SU-DHL-6 (cell line): ENCODE data around the gene NOP56.

ENCODE experiments used
- H2AFZ ChIP-seq: fragments of 200-600 bp; sonication (generic); 2 replicates; pipeline ENCODE4 v1.6.1; 2014; ENCODE audit warnings: low read depth, mild to moderate bottlenecking, moderate library complexity, mixed read lengths, antibody characterized with exemption, low read length; ENCODE audit not compliant: severe bottlenecking
- H3F3A ChIP-seq: fragments of 200-600 bp; shearing (Covaris generic); 2 replicates; pipeline ENCODE4 v1.6.0; 2016; ENCODE audit warnings: antibody characterized with exemption, mild to moderate bottlenecking; ENCODE audit not compliant: insufficient read depth
- H3K27ac ChIP-seq: fragments of 200-600 bp; sonication (generic); 2 replicates; pipeline ENCODE4 v1.5.1; 2016; ENCODE audit warnings: low read depth, mild to moderate bottlenecking, low read length, moderate library complexity, mixed read lengths
- H3K27me3 ChIP-seq: fragments of 200-600 bp; sonication (generic), shearing (Covaris generic); 2 replicates; pipeline ENCODE4 v1.6.0; 2014; ENCODE audit warnings: mild to moderate bottlenecking, low read length
- H3K36me3 ChIP-seq: fragments of 200-600 bp; sonication (generic); 2 replicates; pipeline ENCODE4 v1.6.1; 2014; ENCODE audit warnings: mild to moderate bottlenecking, low read length, mixed read lengths
- H3K4me2 ChIP-seq: fragments of 300-600, 200-600 bp; shearing (Covaris generic), sonication (generic); 2 replicates; pipeline ENCODE4 v1.6.0; 2014; ENCODE audit warnings: low read length, low read depth, mild to moderate bottlenecking; ENCODE audit not compliant: poor library complexity, severe bottlenecking
- H3K4me3 ChIP-seq: fragments of 200-600 bp; sonication (generic); 2 replicates; pipeline ENCODE4 v1.5.1; 2014; ENCODE audit warnings: antibody characterized with exemption, low read length, mild to moderate bottlenecking, mixed read lengths; ENCODE audit not compliant: insufficient read depth, poor library complexity, severe bottlenecking
- H3K79me2 ChIP-seq: fragments of 200-600 bp; sonication (generic); 2 replicates; pipeline ENCODE4 v1.6.1; 2014; ENCODE audit warnings: mild to moderate bottlenecking, low read length, moderate library complexity; ENCODE audit not compliant: insufficient read depth
- H3K9ac ChIP-seq: fragments of 200-600 bp; sonication (generic); 2 replicates; pipeline ENCODE4 v1.7.0; 2014; ENCODE audit warnings: mild to moderate bottlenecking, low read length
- H3K9me2 ChIP-seq: fragments of 200-600 bp; sonication (generic); replicated peaks from 2 replicates; pipeline ENCODE4 v1.6.1; 2014; ENCODE audit warnings: low read length; ENCODE audit not compliant: insufficient read depth
- H3K9me3 ChIP-seq: fragments of 200-600 bp; sonication (generic); 2 replicates; pipeline ENCODE4 v1.6.1; 2014; ENCODE audit warnings: low read length, mixed read lengths; ENCODE audit not compliant: insufficient read depth
- H4K20me1 ChIP-seq: fragments of 200-600 bp; sonication (generic); 2 replicates; pipeline ENCODE4 v1.6.1; 2014; ENCODE audit warnings: low read depth, mild to moderate bottlenecking, antibody characterized with exemption, low read length, moderate library complexity, mixed read lengths
- CTCF ChIP-seq: fragments of 200-600 bp; sonication (generic); IDR thresholded peaks from one replicate; pipeline ENCODE4 v1.5.1; 2017; ENCODE audit warnings: antibody characterized with exemption, mild to moderate bottlenecking, low read length, moderate library complexity; ENCODE audit not compliant: insufficient read depth, poor library complexity, severe bottlenecking
- EZH2phosphoT487 ChIP-seq: fragments of 200-600 bp; sonication (generic), shearing (Covaris generic); conservative IDR thresholded peaks from 2 replicates; pipeline ENCODE4 v1.6.1; 2018; ENCODE audit warnings: mild to moderate bottlenecking, antibody characterized with exemption, low read length, moderate library complexity, mixed read lengths

NOP56 gene

GRCh38 chr20:2696646-2697045 lies 44.2 kb downstream of the NOP56 start:
- no peaks in the 10 kb centered on the region for H3K27me3 ChIP-seq
- H3K4me3 ChIP-seq, result no peak overlapping the region
- no peak for TF ChIP-seq CTCF
- TF ChIP-seq EZH2phosphoT487, result no peak
- H3K9ac ChIP-seq, result no peak overlapping the region
- no peaks in the 10 kb centered on the region for H3K36me3 ChIP-seq
- no peaks in the 10 kb centered on the region for H3K79me2 ChIP-seq
- H3K9me2 ChIP-seq, result no peaks in the 10 kb centered on the region
- H3K4me2 ChIP-seq, result no peak overlapping the region
- H3F3A ChIP-seq, result no peaks in the 10 kb centered on the region
- H4K20me1 ChIP-seq, result no peaks in the 10 kb centered on the region
- H3K9me3 ChIP-seq, result no peaks in the 10 kb centered on the region
- H3K27ac ChIP-seq, result no peak overlapping the region
- H2AFZ ChIP-seq, result no peak overlapping the region

- Histone ChIP-seq H3F3A (no peaks in the 10 kb centered on the region), H3K9me3 (no peaks in the 10 kb centered on the region), H4K20me1 (no peaks in the 10 kb centered on the region), H3K79me2 (no peaks in the 10 kb centered on the region), H3K9me2 (no peaks in the 10 kb centered on the region), H3K36me3 (no peaks in the 10 kb centered on the region), H3K9ac (no peak overlapping the region), H3K27me3 (no peaks in the 10 kb centered on the region), H2AFZ (no peak overlapping the region), H3K4me2 (no peak overlapping the region), H3K27ac (no peak overlapping the region), H3K4me3 (no peak overlapping the region)
- TF ChIP-seq CTCF (no peak), EZH2phosphoT487 (no peak)
These were observed 45.3 kb downstream of the NOP56 start for GRCh38 chr20:2697768-2698167.

- Histone ChIP-seq H3K27me3 (no peaks in the 10 kb centered on the region), H2AFZ (no peak overlapping the region), H4K20me1 (no peaks in the 10 kb centered on the region), H3K9me2 (no peaks in the 10 kb centered on the region), H3F3A (no peaks in the 10 kb centered on the region), H3K79me2 (no peaks in the 10 kb centered on the region), H3K4me2 (no peak overlapping the region), H3K9ac (no peak overlapping the region), H3K27ac (no peak overlapping the region), H3K9me3 (no peaks in the 10 kb centered on the region), H3K36me3 (no peaks in the 10 kb centered on the region), H3K4me3 (no peak overlapping the region)
- TF ChIP-seq EZH2phosphoT487, result no peak
- TF ChIP-seq CTCF, result no peak
These were observed 45.9 kb downstream of the NOP56 start for GRCh38 chr20:2698186-2698817.
